ENCODE measurements around the gene TMEM191C.
"Not testable (repeated sequence)": the region's sequence is repeated elsewhere in the genome, so short reads cannot be mapped to it uniquely, and the experiment has no call there.

Gene TMEM191C

GRCh38 chr22:21451545-21452520, 15.4 kb upstream of the TMEM191C start:
- Mint-ChIP-seq H3K27me3 (no peaks in the 10 kb centered on the region), H3K9me3 (no peaks in the 10 kb centered on the region), H3K4me1 (ENCODE audit: low read depth) (no peaks in the 10 kb centered on the region), H3K27ac (no peak overlapping the region), H3K4me3 (no peak overlapping the region), H3K36me3 (ENCODE audit: low read depth) (peaks cover 20% of the 10 kb centered on the region)
- DNase-seq = no peak

- H3K27me3 Mint-ChIP-seq; H3K9me3 Mint-ChIP-seq; H3K4me3 Mint-ChIP-seq; H3K4me1 Mint-ChIP-seq (ENCODE audit: low read depth); H3K27ac Mint-ChIP-seq: not testable (repeated sequence)
- peak; percentile 22 for DNase-seq
- peaks cover 13% of the 10 kb centered on the region for H3K36me3 Mint-ChIP-seq (ENCODE audit: low read depth)
These were observed 14.5 kb upstream of the TMEM191C start for GRCh38 chr22:21452666-21453065.

GRCh38 chr22:21454998-21455333, 12.2 kb upstream of the TMEM191C start:
- H3K9me3 Mint-ChIP-seq; H3K27me3 Mint-ChIP-seq; H3K27ac Mint-ChIP-seq; H3K4me3 Mint-ChIP-seq; H3K4me1 Mint-ChIP-seq (ENCODE audit: low read depth); H3K36me3 Mint-ChIP-seq (ENCODE audit: low read depth): not testable (repeated sequence)
- DNase-seq = peak; percentile 15

GRCh38 chr22:21455334-21456089, 11.7 kb upstream of the TMEM191C start:
- H3K36me3 Mint-ChIP-seq (ENCODE audit: low read depth) = no peaks in the 10 kb centered on the region
- no peak overlapping the region for H3K4me3 Mint-ChIP-seq
- no peaks in the 10 kb centered on the region for H3K27me3 Mint-ChIP-seq
- no peak overlapping the region for H3K27ac Mint-ChIP-seq
- no peaks in the 10 kb centered on the region for H3K9me3 Mint-ChIP-seq
- H3K4me1 Mint-ChIP-seq (ENCODE audit: low read depth) = no peaks in the 10 kb centered on the region
- DNase-seq = peak; percentile 19

- Mint-ChIP-seq H3K27ac (no peak overlapping the region), H3K4me1 (ENCODE audit: low read depth) (no peaks in the 10 kb centered on the region), H3K9me3 (no peaks in the 10 kb centered on the region), H3K36me3 (ENCODE audit: low read depth) (no peaks in the 10 kb centered on the region), H3K27me3 (no peaks in the 10 kb centered on the region), H3K4me3 (no peak overlapping the region)
- DNase-seq = peak; percentile 12
These were observed 10.0 kb upstream of the TMEM191C start for GRCh38 chr22:21457023-21457787.

- H3K27me3 Mint-ChIP-seq; H3K9me3 Mint-ChIP-seq; H3K4me3 Mint-ChIP-seq; H3K4me1 Mint-ChIP-seq (ENCODE audit: low read depth); H3K27ac Mint-ChIP-seq; H3K36me3 Mint-ChIP-seq (ENCODE audit: low read depth); DNase-seq: not testable (repeated sequence)
These were observed 4.5 kb upstream of the TMEM191C start for GRCh38 chr22:21462672-21463071.

- H3K9me3 Mint-ChIP-seq; H3K4me1 Mint-ChIP-seq (ENCODE audit: low read depth); H3K27me3 Mint-ChIP-seq; H3K36me3 Mint-ChIP-seq (ENCODE audit: low read depth): not testable (repeated sequence)
- Mint-ChIP-seq H3K4me3 (peak overlapping the region; percentile 78), H3K27ac (peak overlapping the region; percentile 89)
- peak; percentile 89 for DNase-seq
These were observed 1.3 kb downstream of the TMEM191C start for GRCh38 chr22:21468194-21469096.

- H3K36me3 Mint-ChIP-seq (ENCODE audit: low read depth); H3K4me3 Mint-ChIP-seq; H3K27me3 Mint-ChIP-seq; H3K27ac Mint-ChIP-seq; H3K4me1 Mint-ChIP-seq (ENCODE audit: low read depth); H3K9me3 Mint-ChIP-seq: not testable (repeated sequence)
- DNase-seq = peak; percentile 44
These were observed 2.2 kb downstream of the TMEM191C start for GRCh38 chr22:21469097-21469994.

GRCh38 chr22:21472984-21473383, 5.8 kb downstream of the TMEM191C start:
- not testable (repeated sequence) for DNase-seq; H3K9me3 Mint-ChIP-seq; H3K4me1 Mint-ChIP-seq (ENCODE audit: low read depth); H3K36me3 Mint-ChIP-seq (ENCODE audit: low read depth); H3K27ac Mint-ChIP-seq; H3K27me3 Mint-ChIP-seq; H3K4me3 Mint-ChIP-seq

GRCh38 chr22:21473664-21474063, 6.5 kb downstream of the TMEM191C start:
- H3K4me3 Mint-ChIP-seq; DNase-seq; H3K27ac Mint-ChIP-seq; H3K36me3 Mint-ChIP-seq (ENCODE audit: low read depth); H3K27me3 Mint-ChIP-seq; H3K9me3 Mint-ChIP-seq; H3K4me1 Mint-ChIP-seq (ENCODE audit: low read depth): not testable (repeated sequence)

GRCh38 chr22:21484039-21484438, 16.9 kb downstream of the TMEM191C start:
- not testable (repeated sequence) for H3K27me3 Mint-ChIP-seq; H3K36me3 Mint-ChIP-seq (ENCODE audit: low read depth); H3K4me1 Mint-ChIP-seq (ENCODE audit: low read depth); H3K9me3 Mint-ChIP-seq; H3K4me3 Mint-ChIP-seq; DNase-seq; H3K27ac Mint-ChIP-seq

GRCh38 chr22:21487723-21488122, 20.5 kb downstream of the TMEM191C start:
- DNase-seq; H3K4me3 Mint-ChIP-seq; H3K27ac Mint-ChIP-seq; H3K27me3 Mint-ChIP-seq; H3K4me1 Mint-ChIP-seq (ENCODE audit: low read depth); H3K36me3 Mint-ChIP-seq (ENCODE audit: low read depth); H3K9me3 Mint-ChIP-seq: not testable (repeated sequence)

- H3K4me3 Mint-ChIP-seq; H3K27me3 Mint-ChIP-seq; DNase-seq; H3K36me3 Mint-ChIP-seq (ENCODE audit: low read depth); H3K9me3 Mint-ChIP-seq; H3K4me1 Mint-ChIP-seq (ENCODE audit: low read depth); H3K27ac Mint-ChIP-seq: not testable (repeated sequence)
These were observed 22.0 kb downstream of the TMEM191C start for GRCh38 chr22:21489149-21489680.

All from activated T-cell treated with anti-CD3 and anti-CD28 coated beads, Interleukin-2, amount 50 U/mL, for 24 hours (primary cell).